OCI-LY3 (cell line): ENCODE results near the gene C11orf97.

Source experiments
- CTCF ChIP-seq: fragments of 200-600, 300-600 bp; sonication (generic); IDR thresholded peaks from 2 replicates; pipeline ENCODE4 v1.5.1; 2014; ENCODE audit warnings: antibody characterized with exemption, low read length, low read depth
- EZH2phosphoT487 ChIP-seq: fragments of 200-600 bp; shearing (Covaris generic); IDR thresholded peaks from 2 replicates; pipeline ENCODE4 v1.6.1; 2018; ENCODE audit warnings: antibody characterized with exemption, mixed run types, low read depth

DNA sequence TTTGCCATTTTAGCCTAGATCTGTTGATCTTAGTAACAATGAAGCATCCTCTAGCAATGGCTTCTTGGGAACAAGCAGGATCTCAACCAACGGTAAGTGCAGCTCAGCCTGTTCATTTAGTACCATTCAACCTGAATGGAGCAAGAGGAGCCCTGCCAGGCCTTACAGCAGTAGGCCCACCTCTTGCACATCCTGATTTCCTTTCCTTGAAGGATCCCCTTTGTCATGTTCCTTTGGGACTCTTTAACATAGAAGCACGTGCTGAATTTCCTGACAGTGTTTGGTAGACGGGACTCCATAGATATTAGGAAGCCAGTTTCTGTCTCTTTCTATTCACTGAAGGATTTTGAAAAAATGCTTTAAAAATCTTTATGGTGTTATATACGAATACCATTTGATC lies 56.5 kb downstream of the C11orf97 start:
- TF ChIP-seq CTCF (no peak), EZH2phosphoT487 (no peak)
